Duodenal mucosa (tissue), 2 donors: ENCODE results near the gene GON4L.

ENCODE experiments used
- H3K27ac ChIP-seq: one replicate; pipeline ENCODE4 v1.7.0; 2013; ENCODE audit warnings: low read depth, low read length
- H3K27me3 ChIP-seq, 2 donors: one replicate each; pipeline ENCODE4 v1.7.0; 2013; ENCODE audit warnings: low read length in 2 of 2, control low read depth in 1 of 2; ENCODE audit not compliant: insufficient read depth in 2 of 2, control insufficient read depth in 1 of 2
- H3K36me3 ChIP-seq, 2 donors: one replicate each; pipeline ENCODE4 v1.7.0; 2013; ENCODE audit warnings: low read length in 2 of 2, control low read depth in 1 of 2; ENCODE audit not compliant: insufficient read depth in 2 of 2, control insufficient read depth in 1 of 2
- H3K4me1 ChIP-seq, 2 donors: one replicate each; pipeline ENCODE4 v1.7.0; 2013; ENCODE audit warnings: low read length in 2 of 2, control low read depth in 1 of 2; ENCODE audit not compliant: insufficient read depth in 2 of 2, control insufficient read depth in 1 of 2
- H3K4me3 ChIP-seq, 2 donors: one replicate each; pipeline ENCODE4 v1.7.0; 2013; ENCODE audit warnings: low read length in 2 of 2, low read depth in 1 of 2
- H3K9ac ChIP-seq, 2 donors: one replicate each; pipeline ENCODE4 v1.7.0; 2013; ENCODE audit warnings: low read length in 2 of 2, low read depth in 1 of 2
- H3K9me3 ChIP-seq, 2 donors: one replicate each; pipeline ENCODE4 v1.7.0; 2013; ENCODE audit warnings: low read length in 2 of 2, control low read depth in 1 of 2; ENCODE audit not compliant: control insufficient read depth in 1 of 2

The GON4L gene

DNA sequence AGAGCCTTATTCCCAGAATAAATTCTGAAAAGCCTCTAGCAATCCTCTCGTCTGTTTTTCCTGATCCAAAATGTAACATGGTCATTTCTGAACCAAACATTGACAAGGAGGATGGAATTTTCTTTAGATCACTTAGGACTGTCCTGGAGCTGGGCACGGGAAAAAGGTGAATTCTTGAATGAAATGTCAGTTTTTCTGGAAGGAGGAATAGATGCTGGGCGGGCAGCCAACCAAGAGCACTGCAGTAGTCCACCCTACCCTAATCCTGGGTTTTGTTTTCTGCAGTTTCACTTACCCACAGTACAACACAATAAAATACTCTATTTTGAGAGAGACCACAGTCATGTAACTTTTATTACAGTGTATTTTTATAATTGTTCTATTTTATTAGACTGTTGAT lies 33.2 kb upstream of the GON4L start:
- Histone ChIP-seq H3K9ac (no peak overlapping the region), H3K27ac (no peak overlapping the region)

DNA sequence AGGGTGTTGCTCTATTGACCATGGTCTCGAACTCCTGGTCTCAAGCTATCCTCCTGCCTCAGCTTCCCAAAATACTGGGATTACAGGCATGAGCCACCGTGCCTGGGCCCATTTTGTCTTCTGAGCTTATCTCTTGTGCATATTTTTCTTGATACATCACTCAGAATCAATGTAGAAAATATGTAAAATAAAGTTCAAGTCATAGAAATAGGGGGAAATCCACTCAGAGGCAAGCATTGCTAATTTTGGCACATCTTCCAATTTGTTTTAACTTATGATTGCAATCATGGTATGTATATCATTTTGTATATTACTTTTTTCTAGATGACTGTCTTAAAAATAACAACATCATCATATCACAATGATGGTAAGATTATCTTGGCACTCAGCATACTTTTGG lies 32.6 kb upstream of the GON4L start:
- Histone ChIP-seq H3K27me3 (no peaks in the 10 kb centered on the region), H3K27ac (no peak overlapping the region), H3K9me3 (no peaks in the 10 kb centered on the region), H3K4me1 (peaks cover 6 to 9% of the 10 kb centered on the region in 2 donors), H3K4me3 (no peak overlapping the region), H3K36me3 (no peaks in the 10 kb centered on the region), H3K9ac (no peak overlapping the region)

More for the DNA sequence above, 33.2 kb upstream of the GON4L start:
- Histone ChIP-seq H3K4me3 (no peak overlapping the region), H3K36me3 (no peaks in the 10 kb centered on the region), H3K27me3 (no peaks in the 10 kb centered on the region), H3K4me1 (peaks cover 4 to 7% of the 10 kb centered on the region in 2 donors), H3K9me3 (no peaks in the 10 kb centered on the region)

DNA sequence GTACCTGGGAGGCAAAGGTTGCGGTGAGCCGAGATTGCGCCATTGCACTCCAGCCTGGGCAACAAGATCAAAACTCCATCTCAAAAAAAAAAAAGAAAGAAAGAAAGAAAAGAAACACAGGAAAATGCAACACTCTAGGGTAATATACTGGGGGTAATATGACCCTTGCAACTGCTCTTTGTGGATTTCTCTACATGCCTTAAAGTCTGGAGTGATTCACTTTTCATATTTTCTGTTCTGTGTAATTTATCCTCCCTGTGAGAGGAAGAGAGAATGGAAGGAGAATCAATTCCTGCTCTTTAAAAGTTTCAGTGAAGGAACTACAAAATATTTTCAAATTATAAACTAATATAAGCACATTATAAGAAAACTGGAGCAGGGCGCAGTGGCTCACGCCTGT lies 31.5 kb upstream of the GON4L start:
- no peaks in the 10 kb centered on the region for H3K27me3 ChIP-seq
- H3K4me1 ChIP-seq = peaks cover 13 to 20% of the 10 kb centered on the region in 2 donors
- H3K9me3 ChIP-seq = no peaks in the 10 kb centered on the region
- no peak overlapping the region for H3K9ac ChIP-seq
- no peak overlapping the region for H3K27ac ChIP-seq
- H3K36me3 ChIP-seq = no peaks in the 10 kb centered on the region
- H3K4me3 ChIP-seq = no peak overlapping the region

DNA sequence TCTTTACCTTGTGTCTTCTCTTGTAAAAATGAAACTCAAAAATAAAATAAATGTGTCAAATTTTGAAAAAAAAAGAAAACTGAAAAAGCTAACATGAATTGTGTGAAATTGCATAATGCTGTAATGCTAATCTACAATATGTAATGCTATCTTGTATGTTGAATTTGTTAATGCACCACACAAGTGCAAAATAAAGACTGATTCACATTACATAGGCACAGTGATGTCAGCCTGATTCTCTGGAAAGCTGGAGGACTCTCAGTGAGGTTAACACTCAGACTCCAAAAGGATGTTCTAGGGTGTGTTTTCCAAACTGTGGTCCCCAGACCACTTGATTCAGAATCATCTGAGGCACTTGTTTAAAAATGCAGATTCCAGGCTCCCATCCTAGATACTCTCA lies 28.0 kb upstream of the GON4L start:
- Histone ChIP-seq H3K9ac (no peak overlapping the region), H3K9me3 (no peaks in the 10 kb centered on the region), H3K4me3 (no peak overlapping the region), H3K36me3 (no peaks in the 10 kb centered on the region), H3K27me3 (no peaks in the 10 kb centered on the region), H3K4me1 (peaks cover 17 to 28% of the 10 kb centered on the region in 2 donors), H3K27ac (no peak overlapping the region)

DNA sequence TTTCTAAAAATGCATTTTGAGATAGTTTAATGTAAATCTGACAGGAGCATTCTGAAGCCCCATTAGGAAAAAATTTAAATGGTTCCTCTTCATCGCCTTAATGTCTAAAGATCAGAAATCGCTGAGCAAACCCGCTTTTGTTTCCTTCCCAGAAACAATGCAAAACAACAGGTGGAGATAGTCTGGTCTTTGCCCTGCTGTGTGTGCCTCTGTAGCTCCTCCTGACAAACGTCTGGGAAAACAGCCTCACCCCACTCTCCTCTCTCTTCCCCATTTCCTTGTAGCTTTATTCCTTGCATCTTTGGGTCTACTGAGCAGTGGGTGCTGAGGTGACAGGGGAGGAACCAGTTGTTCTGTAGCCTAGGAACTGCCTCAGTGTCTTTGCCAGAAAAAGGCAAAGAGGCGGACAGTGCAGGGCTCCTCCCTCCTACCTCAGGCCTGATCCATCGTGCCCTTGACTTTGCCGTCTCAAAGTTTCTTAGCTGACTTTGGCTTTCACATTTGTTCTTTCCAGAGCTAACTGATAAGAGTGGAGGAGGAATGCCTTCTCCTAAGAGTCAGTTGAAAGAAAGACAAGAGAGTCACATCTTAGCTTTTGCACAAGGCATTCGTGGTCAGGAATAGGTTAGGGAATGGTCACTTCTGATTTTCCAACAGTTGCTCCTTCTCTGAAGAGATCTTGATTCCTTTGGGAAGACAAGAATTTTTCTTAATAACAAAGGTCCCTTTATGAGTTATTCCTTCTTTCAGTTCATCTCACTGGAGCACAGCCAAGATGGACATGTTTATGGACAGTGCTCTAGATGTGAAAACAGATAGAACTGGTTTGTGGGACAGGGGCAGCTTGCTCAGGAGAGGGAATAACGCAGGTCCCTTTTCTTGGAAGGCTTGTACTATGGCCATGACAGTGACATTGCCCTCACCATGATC lies 27.3 kb upstream of the GON4L start:
- Histone ChIP-seq H3K27me3 (no peaks in the 10 kb centered on the region), H3K4me3 (no peak overlapping the region), H3K36me3 (no peaks in the 10 kb centered on the region), H3K4me1 (peaks cover 17 to 28% of the 10 kb centered on the region in 2 donors), H3K9me3 (no peaks in the 10 kb centered on the region), H3K9ac (peak overlapping the region in 1 of 2 donors; percentile 20), H3K27ac (no peak overlapping the region)

DNA sequence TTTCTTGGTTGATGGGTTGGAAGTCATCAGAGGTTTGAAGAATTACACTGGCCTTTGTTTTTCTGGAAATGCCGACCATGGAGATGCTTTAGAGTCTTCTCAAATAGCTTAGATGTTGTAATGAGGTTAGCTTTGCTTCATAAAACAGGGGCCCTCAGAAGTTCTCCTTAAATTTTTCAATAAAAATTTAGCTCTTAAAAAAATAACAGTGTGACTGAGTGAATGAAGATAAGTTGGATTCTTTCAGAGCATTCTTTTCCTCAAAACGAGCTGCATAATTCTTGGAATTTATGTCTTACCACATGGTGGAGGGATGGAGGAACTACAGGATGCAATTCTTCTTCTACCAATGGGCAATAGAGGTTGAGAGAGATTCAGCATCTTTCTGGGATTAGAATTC lies 25.8 kb upstream of the GON4L start:
- H3K9ac ChIP-seq = no peak overlapping the region
- H3K27ac ChIP-seq = no peak overlapping the region
- no peaks in the 10 kb centered on the region for H3K36me3 ChIP-seq
- no peaks in the 10 kb centered on the region for H3K9me3 ChIP-seq
- H3K27me3 ChIP-seq = no peaks in the 10 kb centered on the region
- H3K4me3 ChIP-seq = no peak overlapping the region
- peaks cover 17 to 28% of the 10 kb centered on the region in 2 donors for H3K4me1 ChIP-seq

DNA sequence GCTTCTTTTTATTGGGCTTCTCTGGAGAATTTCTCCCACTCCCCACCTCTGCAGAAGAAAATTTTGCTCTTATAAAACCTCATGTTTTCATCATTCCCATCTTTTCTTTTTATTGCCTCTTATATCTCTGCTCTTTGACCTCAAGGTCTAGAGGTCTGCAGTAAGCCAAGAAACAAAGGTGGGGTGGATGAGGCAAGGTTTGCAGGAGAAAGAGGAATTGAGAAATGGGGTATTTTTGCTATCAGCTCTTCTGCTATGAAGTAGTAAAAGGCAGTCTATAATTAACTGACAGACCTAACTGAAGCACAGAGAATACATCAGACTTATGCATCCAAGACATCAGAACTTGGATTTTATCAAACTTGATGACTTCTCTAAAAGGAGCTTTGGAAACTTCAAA lies 25.2 kb upstream of the GON4L start:
- Histone ChIP-seq H3K9ac (no peak overlapping the region), H3K9me3 (no peaks in the 10 kb centered on the region), H3K27me3 (no peaks in the 10 kb centered on the region), H3K36me3 (no peaks in the 10 kb centered on the region), H3K4me3 (no peak overlapping the region), H3K27ac (no peak overlapping the region), H3K4me1 (peaks cover 17 to 28% of the 10 kb centered on the region in 2 donors)

DNA sequence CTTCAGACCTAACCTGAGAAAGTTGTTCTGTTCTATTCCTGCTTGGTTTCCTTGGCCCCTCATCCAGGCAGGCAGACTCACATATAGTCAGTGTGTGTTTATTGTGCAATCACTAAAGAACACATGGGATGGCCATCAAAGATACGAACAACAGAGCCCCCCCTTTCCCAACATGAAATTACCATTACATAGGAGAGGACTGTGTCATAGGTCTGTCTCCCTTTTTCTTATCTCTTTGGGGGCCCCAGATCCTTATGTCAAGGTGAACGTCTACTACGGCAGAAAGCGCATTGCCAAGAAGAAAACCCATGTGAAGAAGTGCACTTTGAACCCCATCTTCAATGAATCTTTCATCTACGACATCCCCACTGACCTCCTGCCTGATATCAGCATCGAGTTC lies 23.9 kb upstream of the GON4L start:
- H3K27ac ChIP-seq = no peak overlapping the region
- no peaks in the 10 kb centered on the region for H3K36me3 ChIP-seq
- H3K9me3 ChIP-seq = no peaks in the 10 kb centered on the region

DNA sequence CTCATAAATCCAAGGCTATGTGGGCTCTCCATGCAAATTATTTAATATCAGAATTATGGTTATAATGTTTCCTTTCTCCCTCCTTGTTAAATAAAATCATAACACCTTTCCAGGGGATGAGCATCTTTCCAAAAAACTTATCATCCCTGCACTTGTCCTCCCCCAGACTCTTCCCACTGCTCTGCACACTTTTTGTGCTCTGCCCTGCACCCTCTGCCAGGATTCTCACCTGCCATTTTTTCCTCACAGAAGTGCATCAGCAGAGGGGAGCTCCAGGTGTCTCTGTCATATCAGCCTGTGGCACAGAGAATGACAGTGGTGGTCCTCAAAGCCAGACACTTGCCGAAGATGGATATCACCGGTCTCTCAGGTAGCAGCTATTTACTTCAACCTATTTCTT lies 23.2 kb upstream of the GON4L start:
- Histone ChIP-seq H3K9ac (no peak overlapping the region), H3K4me1 (peaks cover 17 to 28% of the 10 kb centered on the region in 2 donors), H3K4me3 (no peak overlapping the region), H3K27me3 (no peaks in the 10 kb centered on the region), H3K36me3 (no peaks in the 10 kb centered on the region), H3K27ac (no peak overlapping the region), H3K9me3 (no peaks in the 10 kb centered on the region)

More for the DNA sequence above, 23.9 kb upstream of the GON4L start:
- H3K4me1 ChIP-seq = peaks cover 17 to 28% of the 10 kb centered on the region in 2 donors
- H3K9ac ChIP-seq = no peak overlapping the region
- H3K4me3 ChIP-seq = no peak overlapping the region
- H3K27me3 ChIP-seq = no peaks in the 10 kb centered on the region

DNA sequence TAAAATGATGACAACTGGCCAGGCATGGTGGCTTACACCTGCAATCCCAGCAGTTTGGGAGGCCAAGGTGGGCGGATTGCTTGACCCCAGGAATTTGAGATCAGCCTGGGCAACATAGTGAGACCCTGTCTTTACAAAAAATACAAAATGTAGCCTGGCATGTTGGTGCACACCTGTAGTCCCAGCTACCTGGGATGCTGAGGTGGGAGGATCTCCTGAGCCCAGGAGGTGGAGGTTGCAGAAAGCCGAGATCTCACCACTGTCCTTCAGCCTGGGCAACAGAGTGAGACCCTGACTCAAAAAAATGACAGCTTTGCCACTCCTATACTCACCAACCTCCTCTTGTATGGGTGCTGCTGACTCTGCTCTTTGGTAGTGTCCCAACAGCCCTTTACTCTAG lies 20.9 kb upstream of the GON4L start:
- no peak overlapping the region for H3K4me3 ChIP-seq
- no peaks in the 10 kb centered on the region for H3K27me3 ChIP-seq
- no peak overlapping the region for H3K27ac ChIP-seq
- H3K9me3 ChIP-seq = no peaks in the 10 kb centered on the region
- no peak overlapping the region for H3K9ac ChIP-seq
- no peaks in the 10 kb centered on the region for H3K36me3 ChIP-seq
- peaks cover 7 to 13% of the 10 kb centered on the region in 2 donors for H3K4me1 ChIP-seq
